Lower lobe of right lung (tissue), 2 donors: Measurements from ENCODE around the gene CNOT6. TPM values are rescaled to one million over a fixed set of nuclear protein-coding genes. Genes with fewer than 3 reads are reported as not detected.

Source experiments
- ATAC-seq, 2 donors: fragments of 200-7000 bp; cut with Tn5 transposase; one replicate each; pipeline ENCODE4 v1.9.1; 2020 to 2022; ENCODE audit warnings: mild to moderate bottlenecking in 2 of 2, moderate library complexity in 2 of 2
- DNase-seq: peaks from one replicate; pipeline ENCODE4 v3.0.0-alpha.2; 2020
- H3K27ac ChIP-seq: fragments of 200-600 bp; one replicate; pipeline ENCODE4 v1.8.0; 2022
- H3K27me3 ChIP-seq: fragments of 200-600 bp; one replicate; pipeline ENCODE4 v1.8.0; 2022; ENCODE audit warnings: low read depth
- H3K36me3 ChIP-seq: fragments of 200-600 bp; one replicate; pipeline ENCODE4 v1.8.0; 2022; ENCODE audit warnings: mild to moderate bottlenecking
- H3K4me1 ChIP-seq: fragments of 200-600 bp; one replicate; pipeline ENCODE4 v1.8.0; 2022
- H3K4me3 ChIP-seq: fragments of 200-600 bp; one replicate; pipeline ENCODE4 v1.8.0; 2022; ENCODE audit warnings: mild to moderate bottlenecking
- H3K9me3 ChIP-seq: fragments of 200-600 bp; one replicate; pipeline ENCODE4 v1.8.0; 2022
- intact Hi-C: fragments of 100-400 bp; cut with DNase I; formaldehyde crosslinking; loops from one replicate; pipeline ENCODE4 v1.11.0; 2022
- total RNA-seq: library from RNA; stranded (reverse); fragmentation: NEBNext Ultra II Directional; extraction: Animal tissue kit (Norgen Biotek cat#: 25700); gene quantifications from one replicate; pipeline ENCODE4 v1.2.1, GENCODE V29; 2021
- TF ChIP-seq, protein P1 (sequence below): fragments of 200-600 bp; IDR thresholded peaks from one replicate; pipeline ENCODE4 v1.8.0; 2022; ENCODE audit warnings: antibody characterized with exemption, mild to moderate bottlenecking
- donor health status: DM: no; HTN: yes; CAD: no; lungs with severe emphysema.

Gene CNOT6
- total RNA-seq, 1 donor from 2014 or later = 32.4 TPM

DNA sequence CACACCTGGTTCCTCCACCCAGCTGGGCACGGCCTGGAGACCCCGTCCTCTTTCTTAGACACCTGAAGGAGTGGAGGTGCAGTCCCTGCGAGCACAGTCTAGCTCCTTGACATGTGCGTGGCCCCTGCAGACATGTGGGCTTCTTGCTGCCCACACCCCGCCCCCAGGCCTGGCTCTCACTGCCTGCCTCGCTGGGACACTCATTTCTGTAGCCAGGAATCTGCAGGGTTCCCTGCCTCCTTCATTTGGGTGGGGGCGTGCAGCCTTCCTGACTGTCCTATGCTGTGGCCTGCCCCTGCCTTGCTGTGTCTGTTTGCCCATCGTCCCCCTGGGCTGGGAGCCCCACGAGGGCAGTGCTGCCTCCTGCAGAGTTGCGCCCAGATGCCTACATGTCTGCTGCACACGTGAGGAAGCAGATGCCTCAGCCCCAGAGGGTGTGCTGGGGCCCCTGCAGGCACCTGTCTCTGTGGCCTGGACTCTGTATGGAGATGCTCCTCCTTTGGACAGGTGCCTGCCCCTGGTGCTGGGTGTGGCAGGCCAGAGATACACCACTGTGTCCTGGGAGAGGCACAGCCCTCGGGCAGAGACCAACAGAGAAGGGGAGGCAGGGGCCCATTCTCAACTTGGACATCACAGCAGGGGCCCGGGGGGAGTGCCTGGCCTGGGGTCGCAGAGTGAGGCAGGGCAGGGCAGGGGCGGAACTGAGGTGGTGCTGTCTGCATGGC, 132.6 kb downstream of the CNOT6 start:
- peaks cover 3% of the 10 kb centered on the region for H3K36me3 ChIP-seq
- intact Hi-C loops = no loop called here
- H3K27me3 ChIP-seq = no peaks in the 10 kb centered on the region
- ATAC-seq (no peak), DNase-seq (no peak)
- H3K27ac ChIP-seq = no peak overlapping the region
- peaks cover 4% of the 10 kb centered on the region for H3K4me1 ChIP-seq
- H3K9me3 ChIP-seq = no peaks in the 10 kb centered on the region
- no peak overlapping the region for H3K4me3 ChIP-seq
- TF ChIP-seq, protein P1, sequence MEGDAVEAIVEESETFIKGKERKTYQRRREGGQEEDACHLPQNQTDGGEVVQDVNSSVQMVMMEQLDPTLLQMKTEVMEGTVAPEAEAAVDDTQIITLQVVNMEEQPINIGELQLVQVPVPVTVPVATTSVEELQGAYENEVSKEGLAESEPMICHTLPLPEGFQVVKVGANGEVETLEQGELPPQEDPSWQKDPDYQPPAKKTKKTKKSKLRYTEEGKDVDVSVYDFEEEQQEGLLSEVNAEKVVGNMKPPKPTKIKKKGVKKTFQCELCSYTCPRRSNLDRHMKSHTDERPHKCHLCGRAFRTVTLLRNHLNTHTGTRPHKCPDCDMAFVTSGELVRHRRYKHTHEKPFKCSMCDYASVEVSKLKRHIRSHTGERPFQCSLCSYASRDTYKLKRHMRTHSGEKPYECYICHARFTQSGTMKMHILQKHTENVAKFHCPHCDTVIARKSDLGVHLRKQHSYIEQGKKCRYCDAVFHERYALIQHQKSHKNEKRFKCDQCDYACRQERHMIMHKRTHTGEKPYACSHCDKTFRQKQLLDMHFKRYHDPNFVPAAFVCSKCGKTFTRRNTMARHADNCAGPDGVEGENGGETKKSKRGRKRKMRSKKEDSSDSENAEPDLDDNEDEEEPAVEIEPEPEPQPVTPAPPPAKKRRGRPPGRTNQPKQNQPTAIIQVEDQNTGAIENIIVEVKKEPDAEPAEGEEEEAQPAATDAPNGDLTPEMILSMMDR = no peak

DNA sequence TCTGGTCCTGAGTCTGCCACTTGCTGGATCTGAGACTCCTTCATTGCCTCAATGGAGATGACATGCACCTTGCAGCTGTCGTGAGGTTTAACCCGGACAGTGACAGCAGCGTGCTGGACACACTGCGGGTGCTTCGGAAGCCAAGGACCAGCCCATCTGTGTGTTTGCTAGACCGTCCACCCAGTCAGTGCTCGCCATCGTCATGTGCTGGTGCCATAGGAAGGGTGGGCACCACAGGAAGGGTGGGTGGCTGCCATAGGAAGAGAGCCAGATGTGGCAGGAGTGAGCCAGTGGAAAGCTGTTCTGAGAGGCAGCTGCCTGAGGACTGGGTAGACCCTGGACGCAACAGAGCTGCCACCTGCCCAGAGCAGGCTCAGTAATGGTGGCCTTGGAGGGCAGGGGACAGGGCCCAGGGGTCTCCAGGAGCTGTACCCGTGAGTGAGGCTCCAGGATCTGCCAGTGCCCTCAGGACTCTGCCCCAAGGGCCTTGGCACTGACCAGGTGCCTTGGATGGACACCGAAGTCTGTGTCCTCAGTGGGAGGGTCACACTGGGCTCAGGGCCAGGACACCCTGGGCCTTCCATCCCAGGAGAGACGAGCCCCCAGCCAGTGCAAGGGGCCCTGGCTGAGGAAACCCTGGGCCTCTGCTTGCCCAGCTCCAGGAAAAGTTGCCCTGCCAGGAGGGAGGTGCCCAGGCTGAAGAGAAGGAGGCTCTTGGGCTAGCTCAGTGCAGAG, 133.4 kb downstream of the CNOT6 start:
- Histone ChIP-seq H3K36me3 (peaks cover 3% of the 10 kb centered on the region), H3K27me3 (no peaks in the 10 kb centered on the region)

More for the DNA sequence above, 133.4 kb downstream of the CNOT6 start:
- TF ChIP-seq, protein P1 = no peak
- Histone ChIP-seq H3K27ac (no peak overlapping the region), H3K4me1 (peaks cover 4% of the 10 kb centered on the region), H3K9me3 (no peaks in the 10 kb centered on the region), H3K4me3 (no peak overlapping the region)
- no peak for ATAC-seq
- intact Hi-C loops = no loop called here
- no peak for DNase-seq

Other genes starting within 250 kb of the CNOT6 start
- 43.1 TPM for gene MAPK9, start 202.3 kb upstream of the CNOT6 start, total RNA-seq
- 13.4 TPM for gene GFPT2, start 141.0 kb upstream of the CNOT6 start, total RNA-seq
- 1,318 TPM for gene SCGB3A1, start 97.1 kb downstream of the CNOT6 start, total RNA-seq
- 24.8 TPM for gene FLT4, start 155.2 kb downstream of the CNOT6 start, total RNA-seq
- gene OR2Y1, start 245.7 kb downstream of the CNOT6 start, total RNA-seq = not detected